GM18909 (cell line): ENCODE data around the gene ATG7.
"Not testable (repeated sequence)": the region's sequence is repeated elsewhere in the genome, so short reads cannot be mapped to it uniquely, and the experiment has no call there.

Source experiments
- ATAC-seq: cut with Tn5 transposase; IDR thresholded peaks from one replicate; pipeline ENCODE4 v1.9.1; 2021; ENCODE audit warnings: mild to moderate bottlenecking; ENCODE audit not compliant: unreplicated experiment, poor library complexity

ATG7 gene

DNA sequence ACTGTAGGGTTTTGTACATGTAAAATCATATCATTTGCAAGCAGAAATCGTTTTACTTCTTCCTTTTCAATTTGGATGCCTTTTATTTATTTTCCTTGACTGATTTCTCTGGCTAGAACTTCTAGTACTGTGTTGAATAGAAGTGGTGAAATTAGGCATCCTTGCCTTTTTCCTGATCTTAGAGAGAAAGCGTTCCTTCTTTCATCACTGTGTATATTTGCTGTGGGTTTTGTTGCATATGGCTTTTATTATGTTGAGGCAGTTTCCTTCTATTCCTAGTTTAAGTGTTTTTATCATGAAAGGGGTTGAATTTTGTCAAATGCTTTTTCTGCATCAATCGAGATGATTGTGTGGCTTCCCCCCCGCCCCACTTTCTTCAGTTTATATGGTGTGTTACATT is 140.9 kb downstream of the ATG7 start:
- ATAC-seq: no peak

DNA sequence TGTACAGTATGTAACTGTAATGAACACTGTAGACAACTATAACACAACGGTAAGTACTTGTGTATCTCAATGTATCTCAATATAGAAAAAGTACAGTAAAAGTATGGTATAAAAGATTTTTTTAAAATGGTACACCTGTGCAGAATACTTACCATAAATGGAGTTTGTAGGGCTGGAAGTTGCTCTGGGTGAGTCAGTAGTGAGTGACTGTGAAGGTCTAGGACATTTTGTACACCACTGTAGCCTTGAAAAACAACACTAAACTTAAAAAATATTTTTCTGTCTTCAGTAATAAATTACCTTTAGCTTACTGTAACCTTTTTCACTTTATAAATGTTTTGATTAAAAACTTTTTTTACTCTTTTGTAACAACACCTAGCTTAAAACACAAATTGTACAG is 142.9 kb downstream of the ATG7 start:
- no peak for ATAC-seq

DNA sequence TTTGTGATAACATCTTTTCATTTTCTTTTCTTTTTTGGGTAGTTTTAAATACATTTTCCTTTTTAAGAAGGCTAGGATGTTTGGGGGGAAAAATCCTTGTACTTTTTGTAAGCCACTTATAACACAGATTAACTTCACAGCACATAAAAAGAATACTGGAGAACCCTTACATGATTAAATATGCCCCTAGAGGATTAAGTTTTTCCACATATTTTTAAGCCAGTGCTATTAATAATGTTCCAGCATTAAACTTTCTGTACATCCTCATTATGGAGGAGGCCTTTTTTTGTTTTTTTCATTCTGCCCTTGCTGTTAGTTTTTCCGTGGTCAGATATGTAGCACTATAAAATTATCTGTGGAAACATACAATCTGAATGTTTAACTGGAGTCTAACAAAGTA is 147.9 kb downstream of the ATG7 start:
- no peak for ATAC-seq

DNA sequence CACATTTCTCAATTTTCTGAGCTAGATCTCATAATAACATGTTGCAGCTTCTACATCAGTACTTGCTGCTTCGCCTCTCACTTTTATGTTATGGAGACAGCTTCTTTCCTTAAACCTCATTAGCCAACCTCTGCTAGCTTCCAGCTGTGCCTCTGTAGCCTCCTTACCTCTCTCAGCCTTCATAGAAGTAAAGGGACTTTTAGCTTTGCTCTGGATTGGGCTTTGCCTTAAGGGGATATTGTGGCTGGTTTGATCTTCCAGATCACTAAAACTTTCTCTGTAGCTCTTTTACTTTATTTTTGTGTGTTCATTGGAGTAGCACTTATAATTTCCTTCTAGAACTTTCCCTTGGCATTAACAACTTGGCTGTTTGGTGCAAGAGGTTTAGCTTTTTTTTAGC is 150.1 kb downstream of the ATG7 start:
- ATAC-seq: no peak

DNA sequence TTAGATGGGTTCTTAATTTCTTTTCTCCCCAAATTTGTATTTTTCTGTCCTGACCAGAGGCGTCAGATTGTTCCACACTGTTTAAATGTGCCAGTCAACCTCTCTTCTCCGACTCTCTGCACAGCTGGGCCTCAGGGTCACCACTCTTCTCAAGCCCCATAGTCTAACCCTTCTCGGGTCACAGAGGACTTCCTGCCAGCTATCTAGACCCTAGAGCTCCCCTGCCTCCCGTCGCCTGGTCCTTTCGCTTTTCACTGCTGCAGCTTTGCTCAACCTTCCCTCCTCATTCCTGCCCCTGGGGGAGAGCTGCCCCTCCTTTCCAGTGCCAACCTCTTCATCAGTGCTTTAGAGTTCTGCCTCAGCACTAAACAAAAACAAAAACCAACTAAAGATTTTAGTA is 151.7 kb downstream of the ATG7 start:
- ATAC-seq: no peak

DNA sequence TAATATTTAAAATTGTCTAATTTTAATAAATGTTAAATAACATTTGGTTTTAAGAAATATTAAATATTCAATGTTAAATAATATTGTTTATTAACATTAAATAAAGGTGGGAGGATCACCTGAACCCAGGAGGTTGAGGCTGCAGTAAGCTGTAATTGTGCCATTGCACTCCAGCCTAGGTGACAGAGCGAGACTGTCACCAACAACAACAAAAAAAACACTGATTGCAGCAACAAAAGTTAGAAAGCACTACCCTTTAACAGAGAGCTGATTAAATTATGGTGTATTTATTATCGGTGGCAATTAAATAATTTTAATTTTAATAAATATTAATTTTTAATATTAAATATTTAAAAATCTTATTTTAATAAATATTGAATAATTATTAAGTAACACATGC is 152.1 kb downstream of the ATG7 start:
- no peak for ATAC-seq

DNA sequence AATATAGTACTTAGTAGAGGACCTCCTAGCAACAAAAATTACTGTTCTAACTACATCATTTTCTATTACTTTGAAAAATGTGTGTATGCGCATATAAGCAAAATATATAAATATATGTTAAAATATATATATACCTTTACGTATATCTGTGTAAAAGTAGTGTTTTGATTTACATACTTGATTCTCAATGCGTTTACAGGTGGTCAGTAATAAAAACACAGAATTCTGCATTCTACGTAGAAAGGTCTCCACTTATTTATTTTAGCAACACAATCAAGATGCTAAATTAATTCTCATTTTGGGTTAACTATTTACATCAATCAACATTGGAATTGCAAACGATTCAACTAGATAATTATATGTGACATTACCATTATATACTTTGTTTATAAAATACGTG is 158.0 kb downstream of the ATG7 start:
- ATAC-seq: no peak

DNA sequence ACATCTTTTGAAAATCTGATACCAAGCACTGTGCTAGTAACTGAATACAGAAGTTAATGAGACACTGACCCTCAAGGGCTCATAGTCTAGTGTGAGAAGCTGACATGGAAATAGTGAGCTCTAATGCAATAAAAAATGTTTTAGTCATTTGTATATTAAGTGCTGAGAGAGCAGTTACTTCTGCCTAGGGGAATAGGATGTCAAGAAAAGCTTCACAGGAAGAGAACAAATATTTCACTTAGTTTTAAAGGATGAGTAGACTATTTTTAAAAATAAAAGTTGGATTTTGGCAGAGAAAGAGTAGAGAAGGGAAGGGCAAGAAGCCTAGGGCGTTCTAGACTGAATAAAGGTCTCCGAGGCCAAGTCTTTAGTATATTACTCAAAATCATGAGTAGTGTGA is 158.4 kb downstream of the ATG7 start:
- no peak for ATAC-seq

DNA sequence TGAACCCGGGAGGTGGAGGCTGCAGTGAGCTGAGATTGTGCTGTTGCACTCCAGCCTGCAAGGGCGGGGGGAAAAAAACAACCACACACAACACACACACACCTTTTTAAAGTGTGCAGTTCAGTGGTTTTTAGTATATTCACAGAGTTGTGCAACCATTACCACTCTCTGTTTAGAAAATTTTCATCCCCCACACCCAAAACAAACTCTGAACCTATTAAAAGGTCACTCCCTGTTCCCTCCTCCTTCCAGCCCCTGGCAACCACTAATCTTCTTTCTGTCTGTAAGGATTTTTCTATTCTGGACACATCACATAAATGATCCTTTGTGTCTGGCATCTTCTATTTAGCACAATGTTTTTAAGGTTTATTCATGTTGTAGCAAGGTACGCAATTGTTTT is 159.1 kb downstream of the ATG7 start:
- no peak for ATAC-seq

DNA sequence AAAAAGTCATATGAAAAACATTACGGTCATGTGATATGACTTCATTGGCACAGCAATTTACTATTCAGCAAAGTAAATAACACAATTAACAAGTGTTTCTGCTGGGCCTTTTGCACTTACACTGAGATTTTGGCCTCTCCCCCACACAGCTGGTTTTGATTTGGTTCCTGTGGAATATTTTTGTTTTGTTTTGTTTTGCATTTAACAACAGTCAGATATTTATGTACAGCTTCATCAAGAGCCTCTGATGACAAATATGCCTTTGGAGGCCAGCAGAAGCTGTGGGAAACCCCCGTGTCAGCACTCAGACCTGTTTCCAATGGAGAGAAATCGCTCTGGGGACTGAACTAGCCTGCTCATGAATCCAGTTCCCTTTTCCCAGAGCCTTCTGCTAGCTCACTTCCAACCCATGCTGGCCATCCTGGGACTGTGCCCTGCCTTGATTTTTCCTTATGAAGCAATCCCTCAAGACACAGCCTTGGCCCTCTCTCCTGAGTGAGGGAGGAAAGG is 161.9 kb downstream of the ATG7 start:
- no peak for ATAC-seq

DNA sequence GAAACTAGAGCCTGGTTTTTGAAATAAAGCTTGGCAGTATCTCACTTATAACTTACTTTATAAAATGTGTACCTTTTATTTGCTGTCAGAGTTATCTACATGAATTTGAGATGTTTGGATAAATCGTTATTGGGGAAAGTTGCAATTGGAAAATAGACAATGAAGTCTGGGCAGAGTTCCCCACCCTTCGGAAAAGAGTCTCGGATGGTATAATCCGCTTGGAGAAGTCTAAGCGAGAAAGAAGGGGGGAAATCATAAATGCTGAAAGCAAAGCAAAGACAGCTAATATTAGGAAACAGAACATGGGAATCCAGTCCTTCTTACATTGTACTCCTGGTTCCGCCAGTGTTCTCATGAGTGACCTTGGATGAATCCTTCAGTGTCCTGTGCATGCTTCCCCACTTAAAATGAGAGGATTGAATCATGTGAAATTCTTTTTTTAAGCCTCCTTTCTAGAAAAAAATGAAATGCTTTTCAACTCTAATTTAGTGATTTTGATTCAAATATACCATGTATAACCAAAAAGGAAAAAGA is 162.4 kb downstream of the ATG7 start:
- ATAC-seq: no peak

DNA sequence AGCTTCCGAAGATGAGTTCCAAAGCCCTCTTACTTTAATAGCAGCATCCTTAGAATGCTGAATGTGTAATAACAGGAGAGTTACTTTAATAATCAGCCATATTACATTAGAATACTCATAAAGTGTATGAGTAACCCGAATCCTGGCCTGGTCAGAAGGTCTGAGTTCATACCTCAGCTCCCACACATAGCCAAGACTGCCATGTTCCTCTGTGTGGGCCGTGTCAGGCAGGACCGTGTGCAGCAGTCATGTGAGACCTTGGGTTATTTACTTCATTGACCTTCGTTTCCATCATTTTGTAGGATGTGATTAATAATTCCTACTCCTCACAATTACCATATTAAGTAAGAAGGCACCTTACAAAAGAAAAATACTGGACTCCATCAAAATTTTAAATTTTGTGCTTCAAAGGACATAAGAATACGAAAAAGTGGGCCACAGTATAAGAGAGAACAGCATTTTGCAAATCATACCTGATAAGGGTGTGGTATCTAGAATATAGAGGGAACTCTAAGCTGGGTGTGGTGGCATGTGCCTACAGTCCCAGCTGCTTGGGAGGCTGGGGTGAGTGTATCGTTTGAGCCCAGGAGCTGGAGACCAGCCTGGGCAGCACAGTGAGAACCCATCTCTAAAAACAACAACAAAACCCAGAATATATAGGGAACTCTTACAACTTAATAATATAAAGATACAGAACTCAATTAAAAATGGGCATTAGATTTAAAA is 163.4 kb downstream of the ATG7 start:
- ATAC-seq: no peak

DNA sequence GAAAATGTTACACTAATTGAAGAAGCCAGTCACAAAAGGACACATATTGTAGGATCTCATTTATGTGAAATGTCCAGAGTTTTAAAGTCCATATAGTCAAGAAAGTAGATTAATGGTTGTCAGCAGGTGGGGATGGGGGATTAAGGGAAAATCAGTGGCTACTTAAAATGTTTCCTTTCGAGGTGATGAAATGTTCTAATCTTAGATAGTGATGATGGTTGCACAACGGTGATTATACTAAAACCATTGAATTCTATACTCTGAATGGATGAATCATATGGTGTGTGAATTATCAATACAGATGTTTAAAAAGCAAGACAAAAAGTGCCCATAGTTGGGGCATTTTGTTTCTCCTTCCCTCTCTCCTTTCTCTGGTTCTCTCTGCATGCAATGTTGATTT is 164.6 kb downstream of the ATG7 start:
- no peak for ATAC-seq

DNA sequence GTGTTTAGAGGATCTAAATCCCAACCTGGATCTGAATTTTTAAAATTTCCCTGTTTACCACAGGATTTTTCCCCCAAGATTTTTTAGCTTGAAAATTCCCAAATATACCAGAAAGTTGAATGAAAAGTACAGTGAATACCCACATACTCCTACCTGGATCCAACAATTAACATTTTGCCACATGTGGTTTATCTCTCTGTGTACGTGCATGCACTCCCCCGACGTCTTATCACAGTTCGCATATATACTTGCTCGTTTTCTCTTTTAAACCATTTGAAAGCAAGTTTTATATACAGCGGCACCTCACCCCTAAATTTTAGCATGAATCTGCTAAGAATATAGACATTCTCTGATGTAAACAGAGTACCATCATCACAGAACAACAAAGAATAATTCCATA is 165.3 kb downstream of the ATG7 start:
- ATAC-seq: no peak

DNA sequence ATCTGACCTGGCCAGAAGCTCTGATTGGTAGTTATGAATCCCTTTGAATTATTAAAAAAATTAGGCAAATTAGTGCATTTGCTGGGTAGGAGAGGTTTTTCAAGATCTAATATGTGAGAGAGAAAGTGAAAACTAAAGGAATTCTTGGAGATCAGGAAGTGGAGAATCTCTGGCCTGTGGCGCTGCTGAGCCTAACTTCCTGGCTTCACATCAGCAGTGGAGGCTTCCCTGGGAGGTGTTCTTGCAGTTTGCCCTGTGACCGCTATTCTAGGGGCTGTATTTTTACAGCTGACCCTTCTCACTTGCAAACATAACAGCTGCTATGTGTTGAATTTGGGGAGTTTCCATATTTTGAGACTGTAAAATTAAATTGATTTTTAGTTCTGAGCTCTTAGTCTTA is 166.4 kb downstream of the ATG7 start:
- no peak for ATAC-seq

DNA sequence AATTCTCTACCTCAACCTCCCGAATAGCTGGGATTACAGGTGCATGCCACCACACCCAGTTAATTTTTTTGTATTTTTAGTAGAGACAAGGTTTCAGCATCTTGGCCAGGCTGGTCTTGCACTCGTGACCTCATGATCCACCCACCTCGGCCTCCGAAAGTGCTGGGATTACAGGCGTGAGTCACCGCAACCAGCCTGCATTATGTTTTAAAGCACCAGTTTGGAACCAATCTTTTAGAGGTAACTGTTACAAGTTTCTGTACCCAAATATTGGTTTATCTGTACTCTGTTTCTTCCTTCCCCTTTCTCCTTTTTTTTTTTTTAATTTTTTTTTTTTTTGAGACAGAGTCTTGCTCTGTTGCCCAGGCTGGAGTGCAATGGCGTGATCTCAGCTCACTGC is 169.1 kb downstream of the ATG7 start:
- ATAC-seq: not testable (repeated sequence)

DNA sequence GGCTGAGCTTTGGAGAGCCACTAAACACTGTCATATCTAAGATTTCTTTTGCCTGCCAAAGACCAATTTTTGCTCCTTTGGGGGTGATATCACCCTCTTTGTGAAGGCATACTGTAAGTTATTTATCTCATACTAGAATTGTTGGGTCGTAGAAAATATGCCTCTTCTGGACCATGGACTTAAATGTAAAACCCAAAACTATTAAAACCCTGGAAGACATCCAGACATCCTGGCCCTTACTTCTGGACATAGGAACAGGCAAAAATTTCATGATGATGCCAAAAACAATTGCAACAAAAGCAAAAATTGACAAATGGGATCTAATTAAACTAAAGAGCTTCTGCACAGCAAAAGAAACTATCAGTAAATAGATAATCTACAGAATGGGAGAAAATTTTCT is 172.2 kb downstream of the ATG7 start:
- ATAC-seq: no peak

DNA sequence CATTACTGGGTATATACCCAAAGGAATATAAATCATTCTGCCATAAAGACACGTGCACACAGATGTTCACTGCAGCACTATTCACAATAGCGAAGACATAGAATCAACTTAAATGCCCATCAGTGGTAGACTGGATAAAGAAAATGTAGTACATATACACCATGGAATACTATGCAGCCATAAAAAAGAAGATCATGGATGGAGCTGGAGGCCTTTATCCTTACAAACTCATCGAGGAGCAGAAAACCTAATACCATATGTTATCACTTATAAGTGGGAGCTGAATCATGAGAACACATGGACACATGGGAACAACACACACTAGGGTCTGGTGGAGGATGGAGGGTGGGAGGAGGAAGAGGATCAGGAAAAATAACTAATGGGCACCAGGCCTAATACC is 173.0 kb downstream of the ATG7 start:
- not testable (repeated sequence) for ATAC-seq

DNA sequence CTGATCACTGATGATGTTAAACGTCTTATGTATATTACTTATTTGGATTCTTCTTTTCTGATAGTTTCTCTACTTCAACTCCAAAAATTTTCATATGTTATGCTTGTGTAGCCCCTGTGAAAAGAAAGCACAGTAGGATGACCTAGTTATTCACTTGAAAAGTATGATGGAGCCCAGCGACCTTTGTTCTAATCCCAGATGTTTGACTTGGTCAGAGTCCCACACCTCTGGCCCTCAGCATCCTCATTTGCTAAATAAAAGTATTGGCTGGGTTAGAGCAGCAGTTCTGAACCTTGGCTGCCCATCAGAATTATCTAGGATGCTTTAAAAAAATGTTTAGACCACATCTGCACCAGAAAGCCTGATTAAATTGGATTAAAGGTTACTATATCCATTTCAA is 173.7 kb downstream of the ATG7 start:
- ATAC-seq: no peak

DNA sequence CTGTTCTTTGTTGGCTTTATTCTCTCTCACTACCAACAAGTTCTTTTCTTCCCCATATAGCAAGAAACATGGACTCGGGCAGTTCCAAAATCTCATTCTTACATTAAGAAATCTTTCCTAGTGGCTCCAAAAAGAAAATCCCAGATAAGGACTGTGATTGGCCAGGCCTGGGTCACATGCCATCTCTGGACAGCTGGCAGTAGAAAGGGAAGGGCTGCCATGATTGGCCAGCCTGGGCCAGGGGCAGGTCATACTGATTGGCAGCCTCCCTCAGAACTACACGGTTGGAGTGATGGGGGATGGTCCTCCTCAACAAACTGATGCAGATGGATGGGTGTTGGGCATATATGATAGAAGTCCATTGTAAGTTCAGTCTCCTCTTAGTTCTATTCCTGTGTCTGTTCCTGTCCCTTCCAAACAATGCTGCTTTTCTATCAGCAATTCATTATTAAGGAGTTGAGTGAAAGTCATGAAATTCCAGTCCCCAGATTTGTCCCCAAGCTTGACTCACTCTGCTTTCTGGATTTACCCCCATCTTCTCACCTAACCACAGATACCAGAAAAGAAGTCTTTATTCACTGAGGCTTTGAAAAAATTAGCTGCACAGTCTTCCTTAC is 175.5 kb downstream of the ATG7 start:
- ATAC-seq: no peak

DNA sequence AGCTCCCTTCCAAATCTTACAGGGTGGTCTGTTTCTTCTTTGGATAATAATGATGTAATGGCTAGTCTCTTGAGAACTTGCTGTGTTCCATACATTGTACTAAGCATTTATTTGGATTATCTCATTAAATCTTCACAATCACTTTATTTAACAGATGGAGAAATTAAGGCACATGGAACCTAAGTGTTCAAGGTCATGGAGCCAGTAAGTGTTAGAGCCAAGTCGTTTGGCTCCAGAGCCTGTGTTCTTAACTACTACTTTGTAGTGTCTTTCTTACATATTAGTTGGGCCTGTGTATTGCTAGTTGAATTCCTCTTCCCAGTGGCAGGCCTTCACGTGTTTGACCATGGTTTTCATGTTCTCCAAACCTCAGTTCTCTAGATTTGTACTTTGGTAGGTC is 177.8 kb downstream of the ATG7 start:
- ATAC-seq: no peak

DNA sequence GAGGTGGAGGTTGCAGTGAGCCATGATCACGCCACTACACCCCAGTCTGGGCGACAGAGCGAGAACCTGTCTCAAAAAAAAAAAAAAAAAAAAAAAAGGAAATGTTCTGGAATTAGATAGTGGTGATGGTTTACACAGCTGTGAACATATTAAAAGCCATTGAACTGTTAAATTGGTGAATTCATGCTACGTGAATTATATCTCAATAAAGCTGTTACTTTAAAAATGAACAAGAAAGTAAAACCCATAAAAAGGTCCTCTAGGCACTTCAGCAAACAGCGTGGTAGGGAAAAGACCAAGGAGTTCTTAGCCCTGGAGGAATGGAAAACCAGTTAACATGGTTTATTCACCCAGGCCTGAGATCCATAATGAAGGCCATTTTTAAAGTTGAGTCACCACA is 180.1 kb downstream of the ATG7 start:
- no peak for ATAC-seq
